Progenitor cell of endocrine pancreas (in vitro differentiated cells): ENCODE data around the gene TPX2. TPM values are rescaled to one million over a fixed set of nuclear protein-coding genes. Genes with fewer than 3 reads are reported as not detected.
A peak's percentile ranks its signal among the peaks of the same experiment; 100 is the strongest.

Experiments used
- DNase-seq: peaks from one replicate; pipeline ENCODE4 v3.0.0; 2021; ENCODE audit warnings: low spot score; ENCODE audit not compliant: unreplicated experiment
- H3K27ac Mint-ChIP-seq: 2 replicates; pipeline ENCODE4 v1.8.0; 2021; ENCODE audit warnings: mild to moderate bottlenecking, moderate library complexity, mixed read lengths
- H3K27me3 Mint-ChIP-seq: 2 replicates; pipeline ENCODE4 v1.8.0; 2021; ENCODE audit warnings: mixed read lengths
- H3K36me3 Mint-ChIP-seq: 2 replicates; pipeline ENCODE4 v1.8.0; 2022; ENCODE audit warnings: mixed read lengths; ENCODE audit not compliant: insufficient read depth
- H3K4me1 Mint-ChIP-seq: 2 replicates; pipeline ENCODE4 v1.8.0; 2021; ENCODE audit warnings: low read depth, mixed read lengths
- H3K4me3 Mint-ChIP-seq: 2 replicates; pipeline ENCODE4 v1.8.0; 2021; ENCODE audit warnings: low read depth, mild to moderate bottlenecking, moderate library complexity, mixed read lengths
- H3K9me3 Mint-ChIP-seq: 2 replicates; pipeline ENCODE4 v1.8.0; 2021; ENCODE audit warnings: low read depth, mixed read lengths
- CTCF ChIP-seq: fragments of 200-600 bp; sonication (generic); IDR thresholded peaks from one replicate; pipeline ENCODE4 v1.5.0; 2021; ENCODE audit warnings: antibody characterized with exemption, mild to moderate bottlenecking; ENCODE audit not compliant: unreplicated experiment
- total RNA-seq: library from RNA; stranded (reverse); gene quantifications from 2 replicates; pipeline ENCODE4 v1.2.1, GENCODE V29; 2021

The TPX2 gene
- total RNA-seq, 1 donor from 2014 or later, result 77.0 TPM

DNA sequence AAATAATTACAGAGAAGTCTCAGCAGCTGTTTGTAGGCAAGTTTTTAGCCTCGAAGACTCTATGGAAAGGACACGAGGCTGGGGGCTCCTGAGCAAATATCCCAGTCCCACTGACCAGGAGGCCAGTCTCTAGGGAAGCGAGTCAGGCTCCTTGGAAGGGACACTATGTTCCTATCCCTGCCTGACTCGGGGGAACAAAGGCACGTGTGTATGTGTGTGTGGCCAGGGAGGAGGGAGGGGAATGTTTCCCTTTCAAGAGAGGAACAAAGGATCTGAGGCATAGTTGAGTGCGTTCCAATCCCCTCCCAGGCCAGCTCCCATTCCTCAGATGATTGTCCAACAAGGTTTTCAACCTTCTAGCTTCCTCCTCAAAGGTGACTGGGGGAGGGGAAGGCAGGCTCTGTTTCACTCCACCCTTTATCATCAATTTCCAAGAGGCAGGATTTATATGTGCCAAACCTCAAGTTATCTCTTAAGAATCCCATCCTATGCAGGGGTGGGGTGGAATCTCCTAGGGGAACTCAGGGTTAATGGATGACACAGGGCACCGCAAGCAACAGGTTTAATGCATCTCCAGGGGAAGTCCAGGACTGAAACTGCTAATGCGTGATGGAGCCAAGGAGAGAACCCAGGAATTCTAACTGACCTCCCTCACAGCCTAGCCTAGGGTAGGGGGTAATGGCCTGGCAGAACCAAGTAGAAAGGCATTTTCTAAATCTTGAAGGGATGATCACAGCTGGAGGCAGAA lies 26.4 kb upstream of the TPX2 start:
- Mint-ChIP-seq H3K4me3 (peak overlapping the region; percentile 40), H3K9me3 (no peaks in the 10 kb centered on the region), H3K4me1 (peaks cover 75% of the 10 kb centered on the region), H3K27me3 (no peaks in the 10 kb centered on the region), H3K36me3 (peaks cover 44% of the 10 kb centered on the region), H3K27ac (peak overlapping the region; percentile 99)
- peak; percentile 41 for DNase-seq
- TF ChIP-seq CTCF, result no peak

DNA sequence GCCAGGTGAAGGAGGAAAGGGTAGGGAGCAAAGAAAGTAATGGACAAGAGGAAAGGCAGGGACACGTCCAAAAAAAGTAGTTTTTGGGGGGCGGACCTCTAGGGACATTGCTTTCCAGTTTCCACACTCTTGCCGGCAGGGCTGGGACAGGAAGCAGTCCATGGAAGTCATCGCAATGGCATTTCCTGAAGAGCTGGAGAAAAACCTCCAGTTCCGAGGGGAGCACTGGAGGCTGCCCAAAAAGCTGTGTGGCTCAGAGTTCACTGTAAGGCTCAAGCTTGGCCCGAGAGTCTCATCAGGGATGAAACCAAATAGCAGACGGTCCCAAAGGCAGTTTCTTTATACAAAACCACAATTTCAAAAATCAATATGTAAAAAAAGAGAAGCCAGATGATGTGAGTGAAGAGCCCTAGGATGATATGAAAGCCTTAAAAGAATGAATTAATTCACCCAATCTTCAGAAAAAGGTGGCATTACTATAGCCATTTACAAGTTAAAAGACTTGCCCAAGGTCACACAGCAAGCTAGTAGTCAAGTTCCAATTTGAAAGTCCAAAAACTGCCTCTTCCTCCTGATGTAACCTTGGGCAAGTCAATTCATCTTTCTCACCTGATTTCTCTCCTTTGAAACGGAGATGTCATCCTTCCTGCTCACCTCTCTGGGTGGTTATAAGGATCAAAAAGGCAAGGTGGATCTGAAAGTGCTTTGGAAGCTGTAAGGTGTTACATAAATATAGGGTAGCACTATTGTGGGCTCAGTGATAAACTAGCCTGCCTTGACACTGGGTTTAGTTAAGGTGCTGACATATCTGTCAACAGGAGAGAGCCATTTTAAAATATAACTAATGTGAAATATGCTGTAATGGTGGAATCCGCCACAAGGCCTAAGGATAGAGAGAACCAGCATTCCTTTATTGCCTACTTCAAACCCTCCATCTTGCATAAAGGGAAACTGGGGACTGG lies 25.5 kb upstream of the TPX2 start:
- Mint-ChIP-seq H3K4me1 (peaks cover 70% of the 10 kb centered on the region), H3K36me3 (peaks cover 44% of the 10 kb centered on the region)

GRCh38 chr20:31715766-31716165 lies 23.3 kb upstream of the TPX2 start:
- H3K36me3 Mint-ChIP-seq, result peaks cover 44% of the 10 kb centered on the region
- H3K27me3 Mint-ChIP-seq, result no peaks in the 10 kb centered on the region
- no peak for DNase-seq
- no peak overlapping the region for H3K4me3 Mint-ChIP-seq
- peak overlapping the region; percentile 70 for H3K27ac Mint-ChIP-seq
- peaks cover 77% of the 10 kb centered on the region for H3K4me1 Mint-ChIP-seq
- no peak for TF ChIP-seq CTCF
- no peaks in the 10 kb centered on the region for H3K9me3 Mint-ChIP-seq

More for the DNA sequence above, 25.5 kb upstream of the TPX2 start:
- no peaks in the 10 kb centered on the region for H3K9me3 Mint-ChIP-seq
- H3K4me3 Mint-ChIP-seq, result peak overlapping the region; percentile 40
- no peaks in the 10 kb centered on the region for H3K27me3 Mint-ChIP-seq
- H3K27ac Mint-ChIP-seq, result peak overlapping the region; percentile 99
- TF ChIP-seq CTCF, result no peak
- DNase-seq, result no peak

DNA sequence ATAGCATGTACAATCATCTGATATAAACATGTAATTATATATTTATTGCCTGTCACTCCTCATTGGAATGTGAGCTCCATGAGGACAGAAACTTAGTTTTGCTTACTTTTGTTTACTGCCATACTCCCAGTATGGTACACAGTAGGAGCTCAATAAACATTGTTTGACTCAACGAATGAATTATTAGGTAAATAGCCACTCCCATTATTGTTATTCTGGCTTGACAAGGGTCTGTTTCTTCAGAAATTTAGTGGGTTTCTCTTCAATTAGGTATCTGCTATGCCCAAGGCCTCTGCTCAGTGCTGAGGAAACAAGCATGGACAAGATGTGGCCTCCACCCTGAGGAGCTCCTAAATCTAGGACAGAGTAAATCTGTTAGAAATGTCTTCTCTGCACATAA lies 22.7 kb upstream of the TPX2 start:
- TF ChIP-seq CTCF, result no peak
- Mint-ChIP-seq H3K27ac (peak overlapping the region; percentile 84), H3K9me3 (no peaks in the 10 kb centered on the region), H3K4me3 (no peak overlapping the region), H3K4me1 (peaks cover 77% of the 10 kb centered on the region), H3K36me3 (peaks cover 44% of the 10 kb centered on the region), H3K27me3 (no peaks in the 10 kb centered on the region)
- no peak for DNase-seq

GRCh38 chr20:31716818-31717477 lies 22.1 kb upstream of the TPX2 start:
- TF ChIP-seq CTCF, result no peak
- Mint-ChIP-seq H3K27ac (peak overlapping the region; percentile 84), H3K4me1 (peaks cover 77% of the 10 kb centered on the region), H3K36me3 (peaks cover 45% of the 10 kb centered on the region), H3K27me3 (no peaks in the 10 kb centered on the region), H3K9me3 (no peaks in the 10 kb centered on the region), H3K4me3 (peak overlapping the region; percentile 23)
- DNase-seq, result no peak
